GM21360 (cell line): ENCODE data around the gene ENGASE.

Experiments
- ATAC-seq: cut with Tn5 transposase; IDR thresholded peaks from one replicate; pipeline ENCODE4 v1.9.1; 2021; ENCODE audit warnings: mild to moderate bottlenecking, moderate library complexity; ENCODE audit not compliant: unreplicated experiment

The ENGASE gene

GRCh38 chr17:79111097-79111496, 36.5 kb downstream of the ENGASE start:
- ATAC-seq: no peak

GRCh38 chr17:79112471-79112870, 37.8 kb downstream of the ENGASE start:
- ATAC-seq: no peak

GRCh38 chr17:79113699-79114457, 39.3 kb downstream of the ENGASE start:
- no peak for ATAC-seq

- no peak for ATAC-seq
Observed at GRCh38 chr17:79114458-79115301, 40.1 kb downstream of the ENGASE start.

- no peak for ATAC-seq
Observed at GRCh38 chr17:79115487-79115886, 40.9 kb downstream of the ENGASE start.

GRCh38 chr17:79116575-79117368, 42.1 kb downstream of the ENGASE start:
- ATAC-seq: no peak

- ATAC-seq: no peak
Observed at GRCh38 chr17:79117905-79118487, 43.4 kb downstream of the ENGASE start.

GRCh38 chr17:79118924-79119323, 44.3 kb downstream of the ENGASE start:
- no peak for ATAC-seq

GRCh38 chr17:79120259-79120658, 45.6 kb downstream of the ENGASE start:
- no peak for ATAC-seq

- ATAC-seq: no peak
Observed at GRCh38 chr17:79123988-79124387, 49.4 kb downstream of the ENGASE start.

- no peak for ATAC-seq
Observed at GRCh38 chr17:79124513-79125209, 50.0 kb downstream of the ENGASE start.

- no peak for ATAC-seq
Observed at GRCh38 chr17:79125503-79125902, 50.9 kb downstream of the ENGASE start.

- ATAC-seq: no peak
Observed at GRCh38 chr17:79126139-79126538, 51.5 kb downstream of the ENGASE start.

GRCh38 chr17:79127534-79128135, 53.0 kb downstream of the ENGASE start:
- no peak for ATAC-seq

- no peak for ATAC-seq
Observed at GRCh38 chr17:79129523-79129922, 54.9 kb downstream of the ENGASE start.

GRCh38 chr17:79130536-79131273, 56.1 kb downstream of the ENGASE start:
- ATAC-seq: no peak

- no peak for ATAC-seq
Observed at GRCh38 chr17:79131274-79131635, 56.6 kb downstream of the ENGASE start.

- no peak for ATAC-seq
Observed at GRCh38 chr17:79131701-79132100, 57.1 kb downstream of the ENGASE start.
